Left kidney (tissue), 2 donors: ENCODE measurements around the gene HUNK. TPM values are rescaled to one million over a fixed set of nuclear protein-coding genes. Genes with fewer than 3 reads are reported as not detected.

ENCODE experiments used
- DNase-seq: peaks from one replicate; pipeline ENCODE4 v3.0.0-alpha.2; 2013
- polyA plus RNA-seq: library from polyadenylated mRNA; unstranded; fragments of 120-200 nt; gene quantifications from one replicate; pipeline ENCODE4 v1.2.1, GENCODE V29; 2013; ENCODE audit not compliant: insufficient read length

The HUNK gene
- polyA plus RNA-seq, 1 donor, result 18.1 TPM

DNA sequence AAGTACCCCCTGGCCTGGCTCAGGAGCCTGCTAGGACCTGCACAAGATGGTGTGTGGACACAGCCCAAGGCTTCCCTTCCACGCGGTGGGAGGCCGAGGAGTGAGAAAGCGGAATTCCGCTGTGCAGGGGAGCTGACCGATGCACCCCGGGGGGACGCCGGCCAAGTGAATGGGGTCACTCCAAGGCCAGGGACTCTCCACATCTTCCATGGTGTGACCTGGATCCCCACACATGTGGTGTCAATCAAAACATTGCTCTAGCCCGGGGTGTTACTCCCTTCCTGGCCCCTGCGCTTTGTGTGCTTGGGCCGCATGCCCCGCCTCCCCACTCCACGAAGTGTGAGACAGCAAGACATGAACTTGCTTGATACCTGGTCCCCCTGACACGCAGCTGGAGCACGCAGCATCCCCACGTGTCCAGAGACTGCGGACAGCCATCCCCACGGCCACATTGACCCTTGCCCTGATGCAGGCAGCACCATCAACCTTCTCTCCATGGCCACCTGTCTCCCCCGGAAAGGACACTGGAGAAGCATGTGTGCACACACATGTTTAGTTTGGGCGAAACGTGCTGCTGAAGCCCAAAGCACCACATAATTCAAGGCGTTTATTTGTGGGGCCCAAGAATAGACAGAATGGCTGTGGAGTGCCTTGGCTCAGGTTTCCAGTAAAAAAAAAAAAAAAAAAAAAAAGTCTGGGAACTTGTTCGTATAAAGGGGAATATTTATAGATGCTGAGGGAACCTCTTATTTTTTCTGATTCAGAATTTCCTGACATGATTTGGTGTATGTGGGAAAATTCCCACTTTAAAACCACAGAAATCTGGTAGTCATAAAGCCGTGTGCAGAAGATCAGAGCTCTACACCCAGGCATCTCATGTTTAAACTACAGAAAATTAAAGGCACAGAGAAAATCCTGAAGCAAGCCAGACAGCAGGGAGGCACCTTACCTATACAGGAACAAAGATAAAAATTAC, 171.7 kb downstream of the HUNK start:
- DNase-seq, result peak; percentile 13

DNA sequence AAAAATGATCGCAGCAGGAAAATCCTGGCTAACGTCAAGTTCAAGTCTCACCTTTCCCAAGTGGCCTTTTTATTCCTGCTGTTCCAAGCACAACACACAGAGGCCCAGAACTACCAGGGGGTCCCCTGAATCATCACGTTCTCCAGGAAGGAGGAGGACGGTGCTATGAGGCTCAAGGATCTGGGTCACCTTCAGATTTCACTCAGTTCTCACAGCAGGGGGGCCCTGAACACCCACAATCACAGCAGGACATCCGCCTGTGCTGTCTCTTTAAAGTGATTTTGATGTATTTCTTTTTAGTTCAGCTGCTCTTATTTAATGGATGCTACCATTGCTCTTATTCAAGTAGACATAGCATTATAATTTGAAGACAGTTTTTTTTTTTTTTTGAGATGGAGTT, 173.4 kb downstream of the HUNK start:
- DNase-seq, result no peak

DNA sequence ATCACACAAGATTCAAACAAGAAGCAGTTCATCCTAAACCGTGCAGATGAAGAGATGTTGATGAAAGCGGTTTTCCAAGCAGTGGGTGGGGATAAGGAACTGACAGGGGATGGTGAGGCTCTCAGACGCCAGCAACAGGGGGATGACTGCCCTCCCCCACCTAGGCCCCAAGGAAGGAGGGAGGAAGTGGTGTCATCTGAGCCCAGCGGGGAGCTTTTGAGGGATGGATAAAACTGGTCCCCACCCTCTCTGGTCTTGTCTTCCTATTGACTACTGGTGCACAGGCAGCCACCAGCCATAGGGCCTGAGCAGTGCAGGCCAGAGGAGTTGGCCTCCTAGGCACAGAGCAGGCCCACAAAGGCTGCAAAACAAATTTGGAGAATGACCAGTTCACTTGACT, 175.5 kb downstream of the HUNK start:
- no peak for DNase-seq

Other genes with a start within 250 kb of the HUNK start
- 229 TPM for gene SOD1, start 213.3 kb upstream of the HUNK start, polyA plus RNA-seq
- 49.4 TPM for gene SCAF4, start 140.9 kb upstream of the HUNK start, polyA plus RNA-seq